GM19099 (cell line): ENCODE results near the gene TAGLN.

ENCODE experiments used
- POLR2A ChIP-seq: IDR thresholded peaks from 3 replicates; pipeline ENCODE4 v1.6.1; 2011; ENCODE audit warnings: low read depth; ENCODE audit not compliant: insufficient read length; ENCODE audit errors: extremely low read depth

Gene TAGLN

GRCh38 chr11:117219455-117219854 is 20.3 kb downstream of the TAGLN start:
- no peak for TF ChIP-seq POLR2A

- TF ChIP-seq POLR2A, result no peak
These were observed 20.8 kb downstream of the TAGLN start for GRCh38 chr11:117219995-117220394.

- no peak for TF ChIP-seq POLR2A
These were observed 21.4 kb downstream of the TAGLN start for GRCh38 chr11:117220568-117220967.

DNA sequence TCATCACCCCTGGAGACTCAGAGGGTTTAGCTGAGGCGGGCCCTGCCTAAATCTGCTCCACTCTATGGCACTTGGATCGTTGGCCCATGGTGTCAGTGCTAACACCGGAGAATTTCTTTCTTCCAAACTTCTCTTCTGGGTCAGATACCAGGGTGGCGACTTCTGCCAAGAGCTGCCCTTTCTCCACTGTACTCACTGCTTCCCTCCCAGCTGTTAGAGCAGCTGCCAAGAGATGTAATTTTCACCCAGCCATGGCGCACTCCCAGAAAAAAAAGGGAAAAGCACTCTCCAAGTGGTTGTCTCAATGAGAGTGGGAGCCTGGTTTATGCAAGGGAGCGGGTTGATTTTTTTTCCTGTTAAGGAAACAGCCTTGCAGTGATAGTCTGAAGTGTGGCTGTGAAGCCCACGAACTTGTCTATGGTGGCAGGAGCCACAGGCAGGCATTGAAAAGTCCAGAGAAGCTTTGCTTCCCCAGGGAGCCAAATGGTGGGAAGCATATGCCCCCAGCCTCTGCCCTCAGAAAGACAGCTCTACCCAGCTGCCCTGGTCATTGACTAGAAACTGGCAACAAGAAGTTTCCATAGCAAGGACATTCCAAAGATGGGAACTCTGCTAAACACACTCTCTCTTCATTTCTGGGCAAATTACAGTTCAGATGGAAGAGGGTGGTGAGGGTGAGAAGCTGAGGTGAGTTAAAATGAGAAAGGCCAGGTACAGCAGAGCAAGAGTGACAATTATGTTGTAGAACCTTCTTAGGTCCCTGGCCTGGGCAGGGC is 22.0 kb downstream of the TAGLN start:
- no peak for TF ChIP-seq POLR2A

- TF ChIP-seq POLR2A, result no peak
These were observed 22.8 kb downstream of the TAGLN start for GRCh38 chr11:117221775-117222517.

GRCh38 chr11:117222991-117223740 is 24.0 kb downstream of the TAGLN start:
- no peak for TF ChIP-seq POLR2A

- no peak for TF ChIP-seq POLR2A
These were observed 24.8 kb downstream of the TAGLN start for GRCh38 chr11:117223741-117224689.

DNA sequence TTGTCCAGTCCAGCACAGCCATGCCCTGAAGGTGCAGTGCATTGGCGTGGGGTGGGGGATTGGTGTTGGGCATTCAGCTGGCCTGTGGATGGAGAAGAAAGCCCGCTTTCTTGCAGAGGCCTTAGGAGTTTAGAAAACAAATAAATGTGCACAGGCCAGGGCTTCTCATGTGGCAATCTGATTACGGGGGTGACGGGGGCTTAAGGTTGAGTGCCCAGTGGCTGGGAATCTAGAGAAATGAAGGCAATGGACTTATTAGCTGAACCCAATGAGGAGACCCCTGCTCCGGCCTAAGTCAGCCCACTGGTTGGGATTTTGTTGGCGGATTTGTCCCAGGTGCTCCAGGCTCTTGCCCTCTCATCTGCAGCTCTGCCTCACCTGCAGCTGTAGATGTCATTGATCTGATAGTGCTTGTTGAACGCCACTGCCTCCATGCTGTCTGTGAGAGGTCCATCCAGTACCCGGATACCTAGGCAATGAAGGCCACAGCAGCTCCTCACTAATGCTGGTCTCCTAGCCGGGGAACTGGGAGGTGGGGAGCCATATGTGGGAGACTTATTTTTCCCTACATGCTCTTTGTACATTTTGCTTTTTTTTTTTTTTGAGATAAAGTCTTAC is 26.5 kb downstream of the TAGLN start:
- no peak for TF ChIP-seq POLR2A

DNA sequence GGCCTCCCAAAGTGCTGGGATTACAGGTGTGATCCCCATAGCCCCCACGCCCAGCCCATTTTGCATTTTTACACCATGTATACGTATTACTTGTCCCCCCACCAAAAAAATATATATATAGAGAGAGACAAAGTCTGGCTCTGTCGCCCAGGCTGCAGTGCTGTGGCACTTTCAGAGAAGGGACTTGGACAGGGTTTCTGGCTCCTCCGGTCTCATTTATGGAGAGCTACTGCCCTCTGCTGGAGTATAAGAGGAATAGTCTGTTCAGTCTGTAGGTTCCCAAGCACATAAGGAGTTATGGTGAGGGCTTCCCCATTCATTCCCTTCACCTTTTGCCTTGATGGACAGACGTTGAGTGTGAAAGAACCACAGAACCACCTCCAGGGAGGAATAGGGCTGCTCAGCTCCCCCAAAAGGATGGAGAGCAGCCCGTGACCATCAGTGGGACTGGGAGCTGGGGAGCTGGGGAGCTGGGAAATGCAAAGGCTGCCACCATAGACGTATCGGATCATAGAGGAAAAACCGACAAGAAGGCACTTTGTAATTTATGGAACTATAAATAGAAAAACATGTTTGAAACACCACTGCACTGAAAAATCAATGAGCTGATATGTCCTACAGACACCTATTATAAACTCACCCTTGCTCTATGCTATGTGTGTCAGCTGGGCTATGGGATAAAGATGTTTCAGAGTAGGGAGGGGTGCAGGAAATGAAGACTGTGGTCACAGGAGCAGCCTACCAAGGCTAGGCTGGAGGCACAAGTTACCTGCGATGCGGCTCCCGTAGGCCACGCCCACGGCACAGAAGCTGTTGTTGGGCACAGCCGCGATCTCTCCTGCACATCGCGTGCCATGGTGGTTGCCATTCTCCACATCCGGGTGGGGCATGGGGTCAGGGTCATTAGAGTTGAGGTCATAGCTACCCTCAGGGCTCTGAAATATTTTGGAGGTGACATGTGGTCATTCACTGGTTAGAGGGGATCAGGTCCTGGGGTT is 27.5 kb downstream of the TAGLN start:
- no peak for TF ChIP-seq POLR2A

GRCh38 chr11:117228091-117228490 is 28.9 kb downstream of the TAGLN start:
- no peak for TF ChIP-seq POLR2A

DNA sequence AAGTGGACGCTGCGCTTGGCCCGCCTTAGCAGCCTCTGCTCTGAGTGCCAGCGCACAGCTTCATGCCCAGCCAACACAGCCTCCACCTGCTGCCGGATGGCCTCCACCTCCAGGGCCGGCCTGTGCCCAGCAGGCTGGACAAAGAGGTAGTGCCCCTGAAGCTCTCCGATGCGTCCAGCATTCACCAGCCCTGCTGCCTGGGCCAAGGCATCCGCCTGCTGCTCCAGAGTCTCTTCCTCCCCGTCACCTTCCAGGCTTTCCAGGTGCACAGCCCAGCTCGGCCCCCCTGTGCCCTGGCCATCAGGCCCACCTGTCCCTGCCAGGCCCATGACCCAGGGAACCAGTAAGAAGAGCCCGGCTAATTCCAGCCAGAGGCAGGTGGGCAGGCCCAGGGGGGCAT is 30.2 kb downstream of the TAGLN start:
- TF ChIP-seq POLR2A, result no peak

GRCh38 chr11:117229931-117230285 is 30.7 kb downstream of the TAGLN start:
- no peak for TF ChIP-seq POLR2A

GRCh38 chr11:117230286-117230961 is 31.3 kb downstream of the TAGLN start:
- no peak for TF ChIP-seq POLR2A
